Neuron (in vitro differentiated cells): ENCODE results near the gene SLC31A2.

Source experiments
- H2AFZ ChIP-seq: one replicate; pipeline ENCODE4 v1.6.1; 2013; ENCODE audit warnings: low read depth, mild to moderate bottlenecking, inconsistent platforms, low read length, moderate library complexity
- H3K27me3 ChIP-seq: one replicate; pipeline ENCODE4 v1.6.1; 2013; ENCODE audit warnings: low read length; ENCODE audit not compliant: insufficient read depth
- H3K36me3 ChIP-seq: one replicate; pipeline ENCODE4 v1.6.1; 2013; ENCODE audit warnings: low read length; ENCODE audit not compliant: insufficient read depth
- H3K4me1 ChIP-seq: one replicate; pipeline ENCODE4 v1.6.1; 2013; ENCODE audit warnings: low read length; ENCODE audit not compliant: insufficient read depth
- H3K4me3 ChIP-seq: 2 replicates; pipeline ENCODE4 v1.5.1; 2013; ENCODE audit warnings: mild to moderate bottlenecking, low read length, moderate library complexity
- H3K9me3 ChIP-seq: one replicate; pipeline ENCODE4 v1.6.1; 2013; ENCODE audit warnings: low read length

SLC31A2 gene

GRCh38 chr9:113181165-113181564, 30.4 kb downstream of the SLC31A2 start:
- no peak overlapping the region for H3K4me3 ChIP-seq
- no peaks in the 10 kb centered on the region for H3K4me1 ChIP-seq
- H2AFZ ChIP-seq, result no peak overlapping the region
- no peaks in the 10 kb centered on the region for H3K9me3 ChIP-seq
- no peaks in the 10 kb centered on the region for H3K27me3 ChIP-seq
- peaks cover 85% of the 10 kb centered on the region for H3K36me3 ChIP-seq

- Histone ChIP-seq H3K9me3 (no peaks in the 10 kb centered on the region), H3K4me3 (no peak overlapping the region), H3K4me1 (no peaks in the 10 kb centered on the region), H3K27me3 (no peaks in the 10 kb centered on the region), H2AFZ (no peak overlapping the region), H3K36me3 (peaks cover 86% of the 10 kb centered on the region)
Observed at GRCh38 chr9:113183956-113184488, 33.2 kb downstream of the SLC31A2 start.

- Histone ChIP-seq H3K9me3 (no peaks in the 10 kb centered on the region), H3K4me3 (no peak overlapping the region), H3K4me1 (no peaks in the 10 kb centered on the region), H3K27me3 (no peaks in the 10 kb centered on the region), H3K36me3 (peaks cover 86% of the 10 kb centered on the region), H2AFZ (no peak overlapping the region)
Observed at GRCh38 chr9:113184539-113184938, 33.7 kb downstream of the SLC31A2 start.

GRCh38 chr9:113185271-113185670, 34.5 kb downstream of the SLC31A2 start:
- Histone ChIP-seq H3K4me3 (no peak overlapping the region), H3K27me3 (no peaks in the 10 kb centered on the region), H2AFZ (no peak overlapping the region), H3K9me3 (no peaks in the 10 kb centered on the region), H3K36me3 (peaks cover 85% of the 10 kb centered on the region), H3K4me1 (no peaks in the 10 kb centered on the region)

- Histone ChIP-seq H2AFZ (no peak overlapping the region), H3K27me3 (no peaks in the 10 kb centered on the region), H3K9me3 (no peaks in the 10 kb centered on the region), H3K4me3 (no peak overlapping the region), H3K36me3 (peaks cover 86% of the 10 kb centered on the region), H3K4me1 (no peaks in the 10 kb centered on the region)
Observed at GRCh38 chr9:113186137-113186755, 35.4 kb downstream of the SLC31A2 start.

GRCh38 chr9:113187929-113188595, 37.3 kb downstream of the SLC31A2 start:
- Histone ChIP-seq H3K4me1 (no peaks in the 10 kb centered on the region), H3K36me3 (peaks cover 79% of the 10 kb centered on the region), H3K9me3 (no peaks in the 10 kb centered on the region), H3K4me3 (no peak overlapping the region), H3K27me3 (no peaks in the 10 kb centered on the region), H2AFZ (no peak overlapping the region)

GRCh38 chr9:113192455-113192854, 41.6 kb downstream of the SLC31A2 start:
- no peak overlapping the region for H3K4me3 ChIP-seq
- no peak overlapping the region for H2AFZ ChIP-seq
- no peaks in the 10 kb centered on the region for H3K4me1 ChIP-seq
- no peaks in the 10 kb centered on the region for H3K27me3 ChIP-seq
- H3K36me3 ChIP-seq, result peaks cover 61% of the 10 kb centered on the region
- no peaks in the 10 kb centered on the region for H3K9me3 ChIP-seq

GRCh38 chr9:113199683-113200329, 49.0 kb downstream of the SLC31A2 start:
- H3K4me3 ChIP-seq, result no peak overlapping the region
- peaks cover 59% of the 10 kb centered on the region for H3K36me3 ChIP-seq
- H3K27me3 ChIP-seq, result no peaks in the 10 kb centered on the region
- no peaks in the 10 kb centered on the region for H3K4me1 ChIP-seq
- H3K9me3 ChIP-seq, result no peaks in the 10 kb centered on the region
- no peak overlapping the region for H2AFZ ChIP-seq

- Histone ChIP-seq H3K4me1 (no peaks in the 10 kb centered on the region), H3K4me3 (no peak overlapping the region), H3K36me3 (peaks cover 54% of the 10 kb centered on the region), H2AFZ (no peak overlapping the region), H3K9me3 (no peaks in the 10 kb centered on the region), H3K27me3 (no peaks in the 10 kb centered on the region)
Observed at GRCh38 chr9:113205432-113205831, 54.6 kb downstream of the SLC31A2 start.

- H3K9me3 ChIP-seq, result no peaks in the 10 kb centered on the region
- peaks cover 59% of the 10 kb centered on the region for H3K36me3 ChIP-seq
- H3K4me3 ChIP-seq, result no peak overlapping the region
- no peaks in the 10 kb centered on the region for H3K4me1 ChIP-seq
- no peaks in the 10 kb centered on the region for H3K27me3 ChIP-seq
- no peak overlapping the region for H2AFZ ChIP-seq
Observed at GRCh38 chr9:113205861-113206260, 55.1 kb downstream of the SLC31A2 start.

- H3K36me3 ChIP-seq, result peaks cover 27% of the 10 kb centered on the region
- H3K4me3 ChIP-seq, result no peak overlapping the region
- H3K27me3 ChIP-seq, result no peaks in the 10 kb centered on the region
- no peak overlapping the region for H2AFZ ChIP-seq
- H3K9me3 ChIP-seq, result peaks cover 4% of the 10 kb centered on the region
- no peaks in the 10 kb centered on the region for H3K4me1 ChIP-seq
Observed at GRCh38 chr9:113210815-113211214, 60.0 kb downstream of the SLC31A2 start.
